Measurements from ENCODE around the gene CST3.

CST3 gene

DNA sequence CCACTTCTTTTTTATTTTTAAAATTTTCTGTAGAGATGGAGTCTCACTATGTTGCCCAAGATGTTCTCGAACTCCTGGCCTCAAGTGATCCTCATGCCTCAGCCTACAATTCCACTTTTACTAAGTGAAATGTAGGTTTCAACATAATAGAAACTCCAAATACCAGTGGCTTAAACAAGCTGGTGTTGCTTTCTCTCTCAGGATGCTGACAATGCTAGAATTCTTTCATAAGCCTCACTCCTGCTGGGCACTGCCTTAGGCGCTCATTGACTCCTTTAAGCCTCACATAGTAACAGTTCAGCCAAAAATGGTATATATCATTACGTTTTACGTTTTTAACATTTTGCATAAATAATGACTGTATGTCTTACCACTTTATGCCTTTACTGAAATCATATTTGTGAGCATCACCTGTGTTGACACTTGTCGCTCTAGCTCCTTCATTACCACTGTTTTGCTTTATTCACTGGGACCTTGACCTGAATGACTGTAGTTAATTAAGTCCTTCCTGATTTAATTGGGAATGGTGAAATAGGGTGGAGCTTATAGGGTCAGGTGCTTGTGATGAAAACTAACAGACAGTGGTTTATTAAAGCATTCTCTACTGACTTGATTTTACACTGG is 28.2 kb downstream of the CST3 start:
- Histone ChIP-seq H3K4me3 (ENCODE audit: low read depth, low read length) (no peak overlapping the region), H3K9me3 (no peaks in the 10 kb centered on the region), H3K27me3 (peaks cover 3% of the 10 kb centered on the region; the same call in 1 of the 2 replicates), H3K4me1 (no peaks in the 10 kb centered on the region), H3K36me3 (no peaks in the 10 kb centered on the region)
- TF ChIP-seq, protein P1, sequence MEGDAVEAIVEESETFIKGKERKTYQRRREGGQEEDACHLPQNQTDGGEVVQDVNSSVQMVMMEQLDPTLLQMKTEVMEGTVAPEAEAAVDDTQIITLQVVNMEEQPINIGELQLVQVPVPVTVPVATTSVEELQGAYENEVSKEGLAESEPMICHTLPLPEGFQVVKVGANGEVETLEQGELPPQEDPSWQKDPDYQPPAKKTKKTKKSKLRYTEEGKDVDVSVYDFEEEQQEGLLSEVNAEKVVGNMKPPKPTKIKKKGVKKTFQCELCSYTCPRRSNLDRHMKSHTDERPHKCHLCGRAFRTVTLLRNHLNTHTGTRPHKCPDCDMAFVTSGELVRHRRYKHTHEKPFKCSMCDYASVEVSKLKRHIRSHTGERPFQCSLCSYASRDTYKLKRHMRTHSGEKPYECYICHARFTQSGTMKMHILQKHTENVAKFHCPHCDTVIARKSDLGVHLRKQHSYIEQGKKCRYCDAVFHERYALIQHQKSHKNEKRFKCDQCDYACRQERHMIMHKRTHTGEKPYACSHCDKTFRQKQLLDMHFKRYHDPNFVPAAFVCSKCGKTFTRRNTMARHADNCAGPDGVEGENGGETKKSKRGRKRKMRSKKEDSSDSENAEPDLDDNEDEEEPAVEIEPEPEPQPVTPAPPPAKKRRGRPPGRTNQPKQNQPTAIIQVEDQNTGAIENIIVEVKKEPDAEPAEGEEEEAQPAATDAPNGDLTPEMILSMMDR (IDR thresholded peaks at IDR 0.05; ENCODE audit: low read depth, low read length), result no peak
- DNase-seq, result no peak

DNA sequence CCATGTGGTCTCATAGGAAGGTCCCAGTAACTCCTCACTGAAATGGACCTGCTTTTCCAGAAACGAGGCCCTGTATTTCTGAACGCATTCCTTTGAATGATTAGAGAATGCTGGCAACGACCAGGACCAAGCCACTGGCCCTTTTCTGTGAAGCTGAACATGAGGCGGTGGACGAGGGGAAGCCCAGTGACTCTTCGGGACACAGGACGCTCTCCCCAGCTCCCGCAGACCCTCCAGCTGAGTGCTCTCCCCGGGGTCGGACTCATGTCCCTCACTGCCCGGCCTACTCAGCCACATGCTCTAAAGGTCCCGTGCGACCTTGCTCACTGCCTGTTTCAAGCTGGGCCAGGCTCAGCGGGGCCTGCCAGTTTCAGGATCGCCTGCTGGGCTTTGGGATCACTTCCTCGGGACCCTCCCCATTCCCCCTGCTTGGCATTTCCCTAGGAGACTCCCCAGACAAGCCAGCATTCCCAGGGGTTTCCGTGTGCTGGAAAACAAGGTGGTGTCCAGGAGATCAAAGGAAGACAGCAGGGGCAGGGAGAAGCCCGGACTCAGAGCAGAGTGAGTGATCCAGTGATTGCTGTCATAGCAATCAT is 29.4 kb downstream of the CST3 start:
- peaks cover 3% of the 10 kb centered on the region; the same call in 1 of the 2 replicates for H3K27me3 ChIP-seq
- TF ChIP-seq, protein P1 (IDR thresholded peaks at IDR 0.05; ENCODE audit: low read depth, low read length), result no peak
- H3K4me3 ChIP-seq (ENCODE audit: low read depth, low read length), result no peak overlapping the region
- H3K4me1 ChIP-seq, result no peaks in the 10 kb centered on the region
- no peaks in the 10 kb centered on the region for H3K9me3 ChIP-seq
- DNase-seq, result no peak
- H3K36me3 ChIP-seq, result no peaks in the 10 kb centered on the region

DNA sequence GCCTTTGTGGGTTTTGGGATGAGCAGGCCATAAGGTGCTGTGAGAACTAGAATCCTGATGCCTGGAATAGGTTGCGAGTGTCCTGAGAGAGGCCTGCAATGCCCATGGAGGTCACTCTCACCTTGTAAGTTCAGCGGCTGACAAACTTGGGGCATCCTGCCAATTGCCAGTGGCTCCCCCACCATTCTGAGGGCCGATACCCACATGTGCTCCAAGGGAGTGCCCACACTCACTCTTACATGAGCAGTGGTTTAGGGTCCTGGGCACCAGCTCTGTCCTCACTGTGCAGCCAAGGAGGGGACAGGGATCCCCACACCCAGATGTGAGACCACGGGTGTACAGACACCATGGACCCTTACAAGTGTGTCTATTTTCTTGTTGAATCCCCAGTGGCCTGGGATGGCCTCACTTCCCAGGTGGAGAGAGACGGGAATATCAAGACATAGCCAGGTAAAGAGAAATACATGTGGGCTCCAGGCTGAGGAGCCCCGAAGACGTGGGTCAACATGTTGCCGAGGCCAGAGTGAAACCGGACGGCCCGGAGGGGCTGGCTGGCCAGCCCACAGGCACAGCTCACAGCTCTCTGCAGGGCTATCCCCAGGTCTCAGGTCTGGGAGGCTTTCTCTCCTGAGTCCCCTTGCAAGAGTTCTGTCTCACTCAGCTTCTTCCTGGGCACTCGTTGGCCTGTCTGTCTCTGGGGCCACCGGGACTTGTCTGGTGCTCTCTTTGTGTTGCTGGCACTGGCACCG is 30.1 kb downstream of the CST3 start:
- TF ChIP-seq, protein P1 (IDR thresholded peaks at IDR 0.05; ENCODE audit: low read depth, low read length), result no peak
- H3K4me3 ChIP-seq (ENCODE audit: low read depth, low read length), result no peak overlapping the region
- no peaks in the 10 kb centered on the region for H3K4me1 ChIP-seq

DNA sequence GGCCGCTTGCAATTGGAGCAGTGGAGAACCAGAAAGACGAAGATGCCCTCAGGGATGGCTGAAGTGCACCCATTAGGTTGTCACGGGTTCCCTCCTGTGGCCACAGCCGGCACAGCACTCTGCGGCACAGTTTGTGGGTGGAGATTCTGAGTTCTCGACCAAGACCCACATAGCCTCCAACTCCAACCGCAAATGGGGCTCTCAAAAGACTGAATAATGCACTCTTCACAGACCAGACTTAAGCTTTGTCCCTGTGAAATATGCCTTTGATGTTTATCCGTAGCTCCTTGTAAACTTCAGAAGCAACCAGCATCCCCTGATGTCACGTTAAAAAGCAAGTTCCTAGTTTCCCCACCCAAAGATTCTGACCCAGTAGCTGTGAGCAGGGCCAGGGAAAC is 31.1 kb downstream of the CST3 start:
- no peaks in the 10 kb centered on the region for H3K36me3 ChIP-seq
- no peaks in the 10 kb centered on the region for H3K9me3 ChIP-seq
- TF ChIP-seq, protein P1 (IDR thresholded peaks at IDR 0.05; ENCODE audit: low read depth, low read length), result peak; percentile 92
- no peaks in the 10 kb centered on the region for H3K4me1 ChIP-seq
- no peak overlapping the region for H3K4me3 ChIP-seq (ENCODE audit: low read depth, low read length)
- peak; percentile 86 for DNase-seq
- H3K27me3 ChIP-seq, result peaks cover 3% of the 10 kb centered on the region; the same call in 1 of the 2 replicates

More for the DNA sequence above, 30.1 kb downstream of the CST3 start:
- DNase-seq, result no peak
- Histone ChIP-seq H3K27me3 (peaks cover 3% of the 10 kb centered on the region; the same call in 1 of the 2 replicates), H3K9me3 (no peaks in the 10 kb centered on the region), H3K36me3 (no peaks in the 10 kb centered on the region)

DNA sequence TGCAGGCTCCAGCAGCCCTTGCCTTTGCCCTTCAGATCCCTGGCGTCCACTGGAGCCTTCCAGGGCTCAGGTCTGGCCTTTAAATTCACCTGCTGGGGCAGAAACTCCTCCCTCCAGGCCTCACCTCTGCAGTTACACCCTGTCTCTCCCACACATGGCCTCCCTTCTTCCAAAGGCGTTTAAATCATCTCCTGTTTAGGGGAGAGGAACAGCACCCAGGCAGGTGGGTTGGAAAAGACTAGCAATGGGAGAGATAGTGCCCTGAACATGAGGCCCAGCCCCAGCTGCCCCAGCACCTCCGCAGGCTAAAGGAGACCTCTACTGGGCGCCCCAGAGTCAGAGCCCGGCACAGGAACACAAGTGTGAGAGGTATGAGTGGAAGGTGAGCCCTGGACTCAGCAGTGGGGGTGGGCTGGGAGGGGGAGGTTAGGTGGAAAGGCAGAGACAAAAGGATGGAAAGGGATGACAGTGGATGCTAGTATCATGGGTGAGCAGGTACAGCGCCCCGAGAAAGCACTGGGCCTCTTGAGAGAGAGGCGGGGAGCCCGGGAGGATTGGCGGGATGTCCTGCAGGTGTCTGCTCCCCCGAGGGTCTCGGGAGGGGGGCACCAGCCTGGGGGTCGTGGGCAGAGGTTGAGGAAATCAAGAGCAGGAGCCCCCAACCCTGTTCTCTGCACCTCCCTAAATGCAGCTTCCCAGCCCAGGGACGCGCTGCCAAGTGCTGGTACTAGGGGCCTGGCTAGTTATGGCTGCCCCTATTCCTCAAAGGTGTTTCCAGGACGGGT is 31.7 kb downstream of the CST3 start, which contains the start of gene CST9:
Gene CST9, minus strand, starts transcription at position 51 of the 785 bp plus-strand sequence. CDS start 53 bp downstream, outside the sequence.
- Histone ChIP-seq H3K4me1 (no peaks in the 10 kb centered on the region), H3K27me3 (no peaks in the 10 kb centered on the region), H3K36me3 (no peaks in the 10 kb centered on the region), H3K4me3 (ENCODE audit: low read depth, low read length) (no peak within 1 kb of the TSS), H3K9me3 (no peaks in the 10 kb centered on the region)
- TF ChIP-seq, protein P1 (IDR thresholded peaks at IDR 0.05; ENCODE audit: low read depth, low read length), result no peak
- DNase-seq, result no peak
